ENCODE data around the gene ADGRL1.
"Not testable (repeated sequence)": the region's sequence is repeated elsewhere in the genome, so short reads cannot be mapped to it uniquely, and the experiment has no call there.

Gene ADGRL1

DNA sequence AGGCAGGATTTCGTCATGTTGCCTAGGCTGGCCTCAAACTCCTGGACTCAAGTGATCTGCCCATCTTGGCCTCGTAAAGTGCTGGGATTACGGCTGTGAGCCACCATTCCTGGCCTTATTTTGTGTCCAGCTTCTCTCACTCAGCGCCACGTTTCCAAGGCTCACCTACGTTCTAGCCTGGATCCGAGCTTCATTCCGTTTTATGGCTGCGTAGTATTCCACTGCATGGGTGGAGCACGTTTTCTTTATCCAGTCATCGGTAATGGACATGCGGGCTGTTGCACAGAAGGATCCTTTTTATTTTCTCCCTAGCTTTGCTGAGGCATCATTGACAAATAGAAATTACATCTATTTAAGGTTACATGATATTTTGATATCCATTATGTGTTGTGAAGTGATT is 16.6 kb downstream of the ADGRL1 start:
- Mint-ChIP-seq H3K36me3 (no peaks in the 10 kb centered on the region), H3K27me3 (peaks cover 14 to 45% of the 10 kb centered on the region in 2 donors), H3K4me1 (peaks cover 5 to 7% of the 10 kb centered on the region in 2 donors), H3K27ac (no peak overlapping the region), H3K4me3 (no peak overlapping the region), H3K9me3 (peaks cover 0 to 1% of the 10 kb centered on the region in 2 donors)
- no peak for ATAC-seq (replicated peaks)
- no peak for DNase-seq

DNA sequence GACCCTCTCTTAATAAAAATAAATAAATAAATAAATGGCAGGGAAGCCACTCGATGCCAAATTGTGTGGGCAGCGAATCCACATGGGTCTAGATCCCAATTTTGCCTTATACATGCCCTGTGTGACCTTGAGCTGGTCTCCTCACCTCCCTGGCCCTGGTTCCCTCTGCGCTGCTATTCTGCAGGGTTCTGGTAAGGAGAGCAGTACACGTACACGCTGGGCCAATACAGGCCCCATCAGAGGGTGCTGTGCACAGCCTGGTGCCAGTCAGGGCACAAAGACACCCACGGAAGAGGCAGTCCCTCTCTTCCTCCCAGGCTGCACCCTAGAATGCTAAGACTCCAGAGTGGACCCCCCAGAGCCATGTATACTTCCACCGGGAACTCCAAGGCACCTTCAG is 17.9 kb downstream of the ADGRL1 start:
- not testable (repeated sequence) for H3K27ac Mint-ChIP-seq; H3K9me3 Mint-ChIP-seq; ATAC-seq (replicated peaks); DNase-seq; H3K4me1 Mint-ChIP-seq; H3K36me3 Mint-ChIP-seq; H3K4me3 Mint-ChIP-seq
- peaks cover 14 to 45% of the 10 kb centered on the region in 2 donors for H3K27me3 Mint-ChIP-seq

DNA sequence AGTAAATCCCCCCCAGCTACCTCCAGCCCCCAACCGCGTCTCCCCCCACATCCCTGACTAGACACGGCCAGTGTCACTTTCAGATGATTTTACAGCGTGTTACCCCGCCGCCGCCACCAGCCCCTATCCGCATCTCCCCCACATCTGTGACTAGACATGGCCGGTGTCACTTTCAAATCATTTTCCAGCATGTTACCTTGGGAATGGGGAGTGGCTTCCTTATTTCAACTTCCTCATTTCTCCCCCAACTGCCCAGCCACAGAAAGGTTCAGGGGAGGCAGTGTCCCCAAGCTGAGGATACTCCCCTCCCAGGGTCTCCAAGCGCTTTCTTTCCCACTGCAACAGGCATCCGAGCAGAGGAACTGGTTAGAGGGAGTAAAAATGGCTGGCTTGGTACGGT is 18.4 kb downstream of the ADGRL1 start:
- DNase-seq (no peak), ATAC-seq (replicated peaks) (no peak)
- Mint-ChIP-seq H3K36me3 (no peaks in the 10 kb centered on the region), H3K27ac (no peak overlapping the region), H3K4me3 (no peak overlapping the region), H3K4me1 (peaks cover 5 to 7% of the 10 kb centered on the region in 2 donors), H3K9me3 (peaks cover 0 to 1% of the 10 kb centered on the region in 2 donors), H3K27me3 (peaks cover 14 to 45% of the 10 kb centered on the region in 2 donors)

DNA sequence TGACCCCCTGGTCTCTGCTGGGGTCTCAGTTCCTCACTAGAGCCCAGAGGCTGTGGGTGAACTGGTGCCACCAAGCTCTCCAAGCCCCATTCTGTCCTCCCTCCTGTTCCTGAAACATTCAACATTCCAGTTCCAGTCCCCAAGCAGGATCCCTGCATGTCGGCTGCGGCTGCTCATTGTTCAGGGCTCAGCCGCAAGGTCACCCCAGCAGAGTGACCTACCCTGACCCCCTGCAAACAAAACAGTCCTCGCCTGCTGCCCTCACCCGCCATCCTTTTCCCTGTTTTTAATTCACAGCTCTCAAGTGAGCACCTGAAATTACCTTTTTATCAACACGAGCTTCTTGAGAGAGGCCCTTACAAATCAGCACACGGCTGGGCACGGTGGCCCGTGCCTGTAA is 19.3 kb downstream of the ADGRL1 start:
- H3K9me3 Mint-ChIP-seq; DNase-seq; ATAC-seq (replicated peaks); H3K4me3 Mint-ChIP-seq; H3K4me1 Mint-ChIP-seq; H3K36me3 Mint-ChIP-seq: not testable (repeated sequence)
- Mint-ChIP-seq H3K27me3 (peaks cover 14 to 45% of the 10 kb centered on the region in 2 donors), H3K27ac (peak overlapping the region; percentile 44)

DNA sequence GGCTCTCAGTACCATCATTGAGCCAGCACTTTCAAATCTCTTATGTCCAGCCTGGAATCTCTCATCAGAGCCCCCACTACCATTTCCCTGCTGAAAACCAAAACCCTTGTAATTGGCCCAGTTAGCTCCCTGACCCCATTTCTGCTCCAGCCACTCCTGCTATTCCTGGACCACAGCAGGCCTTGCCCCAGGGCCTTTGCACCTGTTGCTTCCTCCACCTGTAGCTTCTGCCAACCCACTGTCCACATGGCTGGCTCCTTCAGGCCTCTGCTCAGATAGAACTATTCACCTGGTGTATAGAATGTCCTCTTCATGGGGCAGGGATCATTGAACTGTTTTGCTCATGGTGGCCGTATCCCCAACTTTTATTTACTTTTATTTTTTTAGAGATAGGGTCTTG is 20.3 kb downstream of the ADGRL1 start:
- H3K9me3 Mint-ChIP-seq, DNase-seq, H3K27ac Mint-ChIP-seq: not testable (repeated sequence)

DNA sequence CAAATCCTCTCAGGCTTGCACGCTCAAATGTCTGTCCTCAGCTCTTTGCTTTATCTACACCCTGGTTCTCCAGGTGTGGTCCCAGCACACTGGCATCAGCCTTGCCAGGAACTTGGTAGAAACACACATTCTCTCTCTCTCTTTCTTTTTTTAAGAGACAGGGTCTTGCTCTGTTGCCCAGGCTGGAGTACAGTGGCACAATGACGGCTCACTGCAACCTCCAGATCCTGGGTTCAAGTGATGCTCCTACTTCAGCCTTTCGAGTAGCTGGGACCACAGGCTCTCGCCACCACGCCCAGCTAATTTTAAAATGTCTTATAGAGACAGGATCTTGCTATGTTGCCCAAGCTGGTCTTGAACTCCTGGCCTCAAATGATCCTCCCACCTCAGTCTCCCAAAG is 20.8 kb downstream of the ADGRL1 start:
- H3K4me3 Mint-ChIP-seq = no peak overlapping the region
- no peak overlapping the region for H3K27ac Mint-ChIP-seq
- peaks cover 0 to 1% of the 10 kb centered on the region in 2 donors for H3K9me3 Mint-ChIP-seq
- H3K27me3 Mint-ChIP-seq = peaks cover 14 to 45% of the 10 kb centered on the region in 2 donors
- ATAC-seq (replicated peaks) = no peak
- no peaks in the 10 kb centered on the region for H3K36me3 Mint-ChIP-seq
- DNase-seq = no peak
- peaks cover 5 to 7% of the 10 kb centered on the region in 2 donors for H3K4me1 Mint-ChIP-seq

More for the DNA sequence above, 20.3 kb downstream of the ADGRL1 start:
- H3K36me3 Mint-ChIP-seq; ATAC-seq (replicated peaks); H3K4me3 Mint-ChIP-seq; H3K4me1 Mint-ChIP-seq: not testable (repeated sequence)
- peaks cover 14 to 45% of the 10 kb centered on the region in 2 donors for H3K27me3 Mint-ChIP-seq

DNA sequence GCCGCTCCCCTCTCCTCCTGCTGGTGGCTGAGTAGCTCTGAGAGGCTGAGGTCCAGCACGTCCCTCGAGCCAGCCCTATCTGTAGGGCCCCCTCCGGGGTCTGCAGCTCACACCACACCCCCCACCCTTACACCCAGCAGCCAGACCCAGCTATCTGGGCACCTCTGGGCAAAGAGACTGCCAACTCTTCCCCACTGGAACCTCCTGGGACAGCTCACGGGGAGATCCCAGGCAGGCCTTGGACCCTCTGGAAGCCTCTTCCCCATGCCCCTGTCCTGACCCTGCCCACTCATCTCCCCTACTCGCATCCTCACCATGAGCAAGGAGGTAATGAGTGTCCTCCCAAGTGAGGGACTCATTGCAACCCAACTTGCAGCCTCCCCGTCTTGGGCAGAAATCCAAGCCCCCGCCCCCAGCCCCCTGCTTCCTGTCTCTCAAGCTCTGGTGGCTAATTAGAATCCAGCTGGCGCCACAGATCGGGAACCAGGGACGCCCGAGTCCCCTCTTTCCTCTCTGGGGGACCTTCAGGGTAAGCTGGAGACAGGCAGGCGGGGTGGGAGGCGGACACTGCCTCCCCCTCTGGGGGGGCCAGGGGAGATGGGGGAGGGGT is 22.1 kb downstream of the ADGRL1 start:
- H3K9me3 Mint-ChIP-seq = peaks cover 0 to 1% of the 10 kb centered on the region in 2 donors
- H3K36me3 Mint-ChIP-seq = no peaks in the 10 kb centered on the region
- no peak overlapping the region for H3K27ac Mint-ChIP-seq
- H3K27me3 Mint-ChIP-seq = peaks cover 14 to 41% of the 10 kb centered on the region in 2 donors
- ATAC-seq (replicated peaks) (no peak), DNase-seq (no peak)
- H3K4me1 Mint-ChIP-seq = peaks cover 5 to 7% of the 10 kb centered on the region in 2 donors
- no peak overlapping the region for H3K4me3 Mint-ChIP-seq

DNA sequence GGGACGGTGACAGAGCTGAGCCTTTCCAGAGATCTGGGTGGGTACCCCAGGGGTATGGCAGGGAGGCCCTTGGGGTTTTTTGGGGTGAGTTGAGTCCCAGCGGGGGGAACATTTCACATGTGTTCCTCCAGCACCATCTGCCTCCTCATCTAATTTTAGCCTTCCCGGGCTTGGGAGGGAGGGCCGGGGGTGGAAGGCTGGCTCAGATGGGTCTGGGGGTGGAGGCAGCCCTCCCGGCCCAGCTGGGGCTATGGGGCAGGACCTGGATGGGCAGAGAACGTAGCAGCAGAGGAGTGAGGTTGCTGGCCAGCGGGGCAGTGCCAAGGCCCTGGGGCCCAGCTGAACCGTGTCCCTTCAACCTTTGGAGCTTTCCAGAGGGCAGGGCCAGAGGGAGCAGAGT is 23.5 kb downstream of the ADGRL1 start:
- no peaks in the 10 kb centered on the region for H3K9me3 Mint-ChIP-seq
- peaks cover 2 to 4% of the 10 kb centered on the region in 2 donors for H3K4me1 Mint-ChIP-seq
- DNase-seq (no peak), ATAC-seq (replicated peaks) (no peak)
- H3K27me3 Mint-ChIP-seq = peaks cover 7 to 28% of the 10 kb centered on the region in 2 donors
- no peak overlapping the region for H3K27ac Mint-ChIP-seq
- no peaks in the 10 kb centered on the region for H3K36me3 Mint-ChIP-seq
- H3K4me3 Mint-ChIP-seq = no peak overlapping the region

DNA sequence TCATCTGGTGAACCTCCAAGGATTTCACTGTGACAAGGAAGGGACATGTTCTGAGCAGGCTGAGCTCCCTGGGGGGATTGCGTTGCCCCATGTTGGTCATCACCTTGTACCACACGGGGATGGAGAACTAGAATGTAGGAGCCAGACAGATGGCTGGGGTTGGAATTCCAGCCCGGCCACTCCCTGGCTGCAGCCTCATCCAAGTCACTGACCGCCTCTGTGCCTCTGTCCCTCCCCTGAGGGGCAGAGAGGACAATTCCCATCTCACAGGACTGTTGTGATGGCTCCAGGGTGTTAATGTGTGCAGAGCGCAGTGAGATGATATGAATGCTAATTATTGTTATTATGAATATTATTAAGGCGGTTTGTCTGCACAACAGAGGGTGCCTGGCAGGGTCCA is 24.1 kb downstream of the ADGRL1 start:
- ATAC-seq (replicated peaks) (no peak), DNase-seq (no peak)
- Mint-ChIP-seq H3K27ac (no peak overlapping the region), H3K9me3 (no peaks in the 10 kb centered on the region), H3K36me3 (no peaks in the 10 kb centered on the region), H3K4me3 (no peak overlapping the region), H3K4me1 (no peaks in the 10 kb centered on the region), H3K27me3 (peaks cover 4 to 22% of the 10 kb centered on the region in 2 donors)

DNA sequence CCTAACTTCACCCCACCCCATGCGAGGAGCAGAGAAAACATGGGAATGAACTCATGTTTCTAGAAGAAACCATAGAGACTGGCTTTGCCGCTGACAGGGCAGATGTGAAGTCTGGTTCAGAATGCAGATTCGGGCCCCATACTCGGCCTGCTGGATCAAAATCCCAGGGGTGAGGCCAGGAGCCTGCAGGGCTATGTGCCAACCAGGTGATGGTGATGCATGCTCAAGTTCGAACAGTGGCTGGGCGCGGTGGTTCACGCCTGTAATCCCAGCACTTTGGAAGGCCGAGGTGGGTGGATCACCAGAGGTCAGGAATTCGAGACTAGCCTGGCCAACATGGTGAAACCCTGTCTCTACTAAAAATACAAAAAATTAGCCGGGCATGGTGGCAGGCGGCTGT is 24.8 kb downstream of the ADGRL1 start:
- peaks cover 4 to 15% of the 10 kb centered on the region in 2 donors for H3K27me3 Mint-ChIP-seq
- not testable (repeated sequence) for H3K27ac Mint-ChIP-seq; H3K4me3 Mint-ChIP-seq; ATAC-seq (replicated peaks); DNase-seq; H3K9me3 Mint-ChIP-seq; H3K36me3 Mint-ChIP-seq; H3K4me1 Mint-ChIP-seq

DNA sequence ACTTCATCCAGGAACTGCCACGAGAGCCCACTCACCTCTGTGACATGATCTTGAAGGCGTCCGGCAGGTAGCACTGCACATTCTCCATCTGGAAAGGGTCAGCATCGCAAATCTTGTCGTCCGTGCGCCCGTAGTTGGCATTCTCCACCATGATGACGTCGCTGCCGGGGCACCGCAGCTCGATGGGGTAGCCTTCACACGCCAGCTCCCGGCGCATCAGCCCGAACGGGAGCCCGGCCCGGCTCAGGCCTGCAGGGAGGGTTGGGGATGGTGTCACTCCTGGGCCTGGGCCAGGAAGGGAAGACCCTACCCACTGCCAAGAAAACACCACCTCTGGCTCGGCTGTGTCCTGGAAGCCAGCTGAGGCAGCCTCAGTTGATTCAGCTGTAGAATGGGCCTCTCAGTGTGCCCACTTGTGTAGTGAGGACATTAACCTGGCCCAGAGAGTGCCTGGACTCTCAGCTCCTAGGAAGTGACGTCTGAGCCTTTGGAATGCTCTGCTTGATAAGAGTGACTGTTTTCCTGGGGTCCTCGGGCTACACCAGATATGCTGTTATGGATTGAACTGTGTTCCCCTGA is 28.4 kb downstream of the ADGRL1 start:
- Mint-ChIP-seq H3K9me3 (no peaks in the 10 kb centered on the region), H3K4me1 (peaks cover 5 to 6% of the 10 kb centered on the region in 2 donors), H3K27me3 (no peaks in the 10 kb centered on the region), H3K36me3 (no peaks in the 10 kb centered on the region), H3K4me3 (no peak overlapping the region), H3K27ac (no peak overlapping the region)
- DNase-seq (no peak), ATAC-seq (replicated peaks) (no peak)

DNA sequence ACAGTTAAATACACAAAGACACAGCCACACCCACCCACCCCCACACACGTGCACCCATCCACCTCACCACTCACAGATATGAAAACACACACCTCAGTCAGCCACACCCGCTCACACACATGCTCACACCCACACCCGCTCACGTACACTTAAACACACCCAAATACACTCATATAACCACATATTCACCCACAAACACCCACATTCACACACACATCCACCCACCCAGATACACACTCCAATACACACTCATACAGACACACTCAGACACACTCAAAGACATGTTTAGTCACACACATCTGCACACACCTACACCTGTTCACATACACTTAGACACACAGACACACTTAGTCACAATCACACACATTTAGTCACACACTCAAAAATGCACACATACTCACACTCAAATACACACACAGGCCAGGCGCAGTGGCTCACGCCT is 30.6 kb downstream of the ADGRL1 start:
- H3K9me3 Mint-ChIP-seq = peaks cover 0 to 3% of the 10 kb centered on the region in 2 donors
- H3K4me1 Mint-ChIP-seq = peaks cover 5 to 7% of the 10 kb centered on the region in 2 donors
- H3K27me3 Mint-ChIP-seq = no peaks in the 10 kb centered on the region
- no peak overlapping the region for H3K4me3 Mint-ChIP-seq
- DNase-seq = no peak
- H3K36me3 Mint-ChIP-seq = peaks cover under 1% of the 10 kb centered on the region in 2 donors
- no peak overlapping the region for H3K27ac Mint-ChIP-seq
- no peak for ATAC-seq (replicated peaks)

DNA sequence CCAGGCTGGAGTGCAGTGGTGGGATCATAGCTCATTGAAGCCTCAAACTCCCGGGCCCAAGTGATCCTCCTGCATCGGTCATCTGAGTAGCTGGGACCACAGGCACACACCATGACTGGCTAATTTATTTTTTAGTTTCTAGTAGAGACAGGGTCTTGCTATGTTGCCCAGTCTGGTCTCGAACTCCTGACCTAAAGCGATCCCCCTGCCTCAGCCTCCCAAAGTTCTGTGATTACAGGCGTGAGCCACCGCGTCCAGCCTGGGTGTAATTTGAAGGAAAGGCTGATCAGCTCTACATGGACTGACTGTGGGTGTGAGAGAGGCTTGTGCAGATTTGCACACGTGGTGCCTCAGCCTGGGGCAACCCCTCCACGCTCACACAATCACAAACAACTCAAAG is 31.1 kb downstream of the ADGRL1 start:
- no peak for DNase-seq
- no peaks in the 10 kb centered on the region for H3K27me3 Mint-ChIP-seq
- no peak overlapping the region for H3K4me3 Mint-ChIP-seq
- peaks cover 7 to 11% of the 10 kb centered on the region in 2 donors for H3K4me1 Mint-ChIP-seq
- ATAC-seq (replicated peaks) = no peak
- H3K36me3 Mint-ChIP-seq = peaks cover 3% of the 10 kb centered on the region in 2 donors
- H3K9me3 Mint-ChIP-seq = peaks cover 0 to 7% of the 10 kb centered on the region in 2 donors
- H3K27ac Mint-ChIP-seq = no peak overlapping the region

DNA sequence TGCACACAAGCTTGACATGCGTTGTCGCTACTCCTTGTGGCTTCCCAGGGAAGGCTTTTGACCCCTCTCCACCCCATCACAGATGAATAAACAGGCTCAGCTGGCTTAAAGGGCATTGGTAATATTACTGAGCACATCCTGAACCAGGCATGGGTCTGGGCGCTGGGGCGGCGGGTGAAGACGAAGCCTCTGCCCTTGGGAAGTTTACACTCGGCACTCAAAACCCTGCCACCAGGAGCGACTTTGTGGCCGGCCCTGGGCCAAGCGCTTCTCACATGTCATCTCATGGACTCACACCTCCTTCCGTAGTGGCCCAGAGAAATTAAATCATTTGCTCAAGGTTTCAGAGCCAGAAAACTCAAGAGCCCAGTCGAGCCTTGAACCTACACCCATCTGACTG is 37.0 kb downstream of the ADGRL1 start:
- Mint-ChIP-seq H3K27me3 (peaks cover 0 to 26% of the 10 kb centered on the region in 2 donors), H3K9me3 (peaks cover 3 to 9% of the 10 kb centered on the region in 2 donors), H3K36me3 (peaks cover 3% of the 10 kb centered on the region in 2 donors), H3K4me3 (no peak overlapping the region), H3K27ac (no peak overlapping the region), H3K4me1 (peaks cover 23 to 34% of the 10 kb centered on the region in 2 donors)
- DNase-seq (no peak), ATAC-seq (replicated peaks) (no peak)
